Gastroesophageal sphincter (tissue), 3 donors: ENCODE data around the gene MED17.

ENCODE experiments used
- CTCF ChIP-seq, 4 experiments: fragments of 200-600 bp in 2 of 4; fragments of 450-650 bp in 2 of 4; sonication (generic) in 1 of 4; IDR thresholded peaks; one replicate each; pipeline ENCODE4 v1.5.1; 2017 to 2019; ENCODE audit warnings: antibody characterized with exemption in 4 of 4, mild to moderate bottlenecking in 2 of 4, moderate library complexity in 2 of 4
- EP300 ChIP-seq: sonication (generic); formaldehyde crosslinking; IDR thresholded peaks from one replicate; pipeline ENCODE4 v1.6.1; 2017; ENCODE audit warnings: antibody characterized with exemption, mild to moderate bottlenecking
- POLR2A ChIP-seq, 2 donors: fragments of 450-650 bp; IDR thresholded peaks; one replicate each; pipeline ENCODE4 v1.6.1; 2017; ENCODE audit warnings: antibody characterized with exemption in 2 of 2, mild to moderate bottlenecking in 2 of 2, moderate library complexity in 1 of 2
- POLR2AphosphoS5 ChIP-seq: sonication (generic); formaldehyde crosslinking; IDR thresholded peaks from one replicate; pipeline ENCODE4 v1.6.1; 2017; ENCODE audit warnings: antibody characterized with exemption

DNA sequence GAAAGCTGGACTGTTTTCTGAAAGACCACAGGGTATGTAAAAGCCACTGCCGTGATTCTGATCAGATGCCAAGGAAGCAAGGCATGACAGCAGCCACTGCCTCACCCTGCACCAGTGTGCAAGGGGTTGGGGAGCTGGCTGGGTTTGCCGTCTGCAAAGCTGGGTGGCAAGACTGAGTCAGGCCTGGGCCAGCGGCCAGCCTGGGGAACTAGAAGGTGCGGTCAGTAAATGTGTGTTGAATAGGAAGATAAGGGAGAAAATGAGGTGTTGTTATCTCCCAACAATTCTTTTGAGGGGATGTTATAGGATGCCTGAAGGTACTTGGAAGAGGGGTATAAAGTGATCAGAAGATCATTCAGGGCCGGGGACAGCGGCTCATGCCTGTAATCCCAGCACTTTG lies 58.4 kb downstream of the MED17 start:
- TF ChIP-seq CTCF (IDR thresholded peaks at IDR 0.05) (no peak), POLR2AphosphoS5 (no peak), POLR2A (IDR thresholded peaks at IDR 0.05) (no peak), EP300 (no peak)
